GM08714 (cell line): ENCODE measurements around the gene RNF223.
"Not testable (repeated sequence)": the region's sequence is repeated elsewhere in the genome, so short reads cannot be mapped to it uniquely, and the experiment has no call there.

Source experiments
- H3K4me3 ChIP-seq: fragments of 200-500 bp; sonication (Bioruptor generic); 2 replicates; pipeline ENCODE4 v1.5.1; 2014; ENCODE audit warnings: mild to moderate bottlenecking, low read length, inconsistent platforms
- ZNF274 ChIP-seq: IDR thresholded peaks from 2 replicates; pipeline ENCODE4 v1.6.1; 2012; ENCODE audit warnings: mild to moderate bottlenecking, low read depth, low read length

RNF223 gene

DNA sequence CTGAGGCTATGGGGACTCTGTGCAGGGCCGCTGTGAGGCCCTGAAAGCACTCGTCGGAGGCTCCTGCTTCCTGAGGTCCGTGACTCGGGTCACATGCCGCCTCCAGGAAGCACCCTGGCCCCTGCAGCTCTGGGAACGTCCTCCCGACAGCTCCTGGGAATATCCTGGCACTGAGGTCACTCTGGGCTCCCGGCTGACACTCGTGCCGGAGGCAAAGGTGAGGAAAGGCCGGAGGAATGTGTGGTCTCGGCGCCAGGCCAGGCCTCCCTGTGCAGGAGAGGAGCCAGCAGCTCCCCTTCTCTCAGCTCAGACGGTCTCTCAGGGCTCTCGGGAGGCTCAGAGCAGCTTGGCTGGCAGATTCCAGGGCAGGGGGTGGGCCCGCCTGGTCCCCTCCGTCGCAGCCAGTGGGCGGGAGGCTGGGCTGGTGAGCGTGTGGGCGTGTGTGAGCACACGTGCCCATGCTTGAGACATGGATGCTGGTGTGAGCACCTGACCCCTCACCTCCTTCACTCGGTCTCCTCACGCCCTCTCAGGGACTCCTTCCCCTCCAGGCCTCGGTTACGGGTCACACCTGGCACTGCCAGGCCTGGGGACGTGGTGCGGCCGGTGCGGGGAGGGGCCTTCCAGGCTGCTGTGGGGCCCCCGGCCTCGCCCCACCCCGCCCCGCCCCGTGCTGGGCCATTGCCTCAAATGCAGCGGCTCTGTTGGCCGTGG is 5.5 kb upstream of the RNF223 start:
- TF ChIP-seq ZNF274: no peak
- no peak overlapping the region for H3K4me3 ChIP-seq

DNA sequence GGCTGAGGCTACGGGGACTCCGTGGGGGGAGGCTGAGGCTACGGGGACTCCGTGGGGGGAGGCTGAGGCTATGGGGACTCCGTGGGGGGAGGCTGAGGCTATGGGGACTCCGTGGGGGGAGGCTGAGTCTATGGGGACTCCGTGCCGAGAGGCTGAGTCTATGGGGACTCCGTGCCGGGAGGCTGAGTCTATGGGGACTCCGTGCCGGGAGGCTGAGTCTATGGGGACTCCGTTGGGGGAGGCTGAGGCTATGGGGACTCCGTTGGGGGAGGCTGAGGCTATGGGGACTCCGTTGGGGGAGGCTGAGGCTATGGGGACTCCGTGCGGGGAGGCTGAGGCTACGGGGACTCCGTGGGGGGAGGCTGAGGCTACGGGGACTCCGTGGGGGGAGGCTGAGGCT is 3.3 kb upstream of the RNF223 start:
- H3K4me3 ChIP-seq: not testable (repeated sequence)

DNA sequence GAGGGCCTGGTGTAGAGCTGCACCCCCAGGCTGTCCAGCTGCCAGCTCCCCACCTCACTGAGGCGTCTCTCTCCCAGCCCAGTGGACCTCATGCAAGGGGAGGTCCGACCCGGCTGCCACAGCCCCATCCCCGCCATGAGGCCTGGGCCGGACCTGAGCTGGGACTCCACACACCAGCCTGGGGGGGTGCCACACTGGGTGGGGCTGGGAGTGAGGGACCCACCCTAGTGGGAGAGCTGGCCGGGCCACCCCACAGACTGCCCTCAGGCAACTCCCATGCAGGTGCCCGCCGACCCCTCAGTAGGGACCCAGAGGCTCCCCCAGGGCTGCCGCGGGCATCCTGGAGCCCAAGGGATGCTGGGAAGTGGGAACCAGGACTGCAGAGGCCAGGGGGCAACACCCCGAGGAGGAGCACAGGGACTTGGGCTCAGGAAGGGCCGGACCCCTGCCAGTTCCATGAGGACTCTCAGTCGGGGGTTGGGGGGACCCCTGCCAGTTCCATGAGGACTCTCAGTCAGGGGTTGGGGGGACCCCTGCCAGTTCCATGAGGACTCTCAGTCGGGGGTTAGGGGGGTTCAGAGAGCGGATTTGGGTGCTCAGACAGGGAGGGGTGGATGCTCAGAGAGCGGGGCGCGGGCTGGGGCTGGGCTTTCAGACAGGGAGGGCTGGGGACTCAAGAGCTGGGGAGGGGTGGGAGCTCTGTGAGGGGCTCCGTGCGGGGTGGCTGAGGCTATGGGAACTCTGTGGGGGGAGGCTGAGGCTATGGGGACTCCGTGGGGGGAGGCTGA is 1.2 kb upstream of the RNF223 start:
- no peak overlapping the region for H3K4me3 ChIP-seq
- TF ChIP-seq ZNF274: no peak

DNA sequence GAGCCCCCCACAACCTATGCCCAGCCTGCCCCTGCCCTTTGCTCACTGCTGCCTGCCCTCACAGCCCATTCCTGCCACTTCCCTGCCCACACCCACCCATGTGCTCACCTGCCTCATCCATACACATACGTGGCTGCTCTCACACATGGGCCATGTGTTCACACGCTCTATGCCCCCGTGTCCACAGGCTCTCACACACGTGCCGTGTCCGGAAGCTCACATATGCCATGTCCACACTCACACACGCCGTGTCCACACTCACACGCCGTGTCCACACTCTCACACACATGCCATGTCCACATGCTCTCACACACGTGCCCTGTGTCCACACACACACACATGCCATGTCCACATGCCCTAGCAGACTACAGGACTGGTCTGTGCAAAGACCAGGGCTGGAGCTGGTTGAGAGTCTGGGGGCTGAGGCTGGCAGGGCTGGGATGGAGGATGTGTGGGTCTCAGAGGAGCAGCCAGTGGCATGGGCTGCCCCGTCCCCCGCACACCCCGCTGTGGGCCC is 583 bp upstream of the RNF223 start:
- H3K4me3 ChIP-seq: no peak overlapping the region

DNA sequence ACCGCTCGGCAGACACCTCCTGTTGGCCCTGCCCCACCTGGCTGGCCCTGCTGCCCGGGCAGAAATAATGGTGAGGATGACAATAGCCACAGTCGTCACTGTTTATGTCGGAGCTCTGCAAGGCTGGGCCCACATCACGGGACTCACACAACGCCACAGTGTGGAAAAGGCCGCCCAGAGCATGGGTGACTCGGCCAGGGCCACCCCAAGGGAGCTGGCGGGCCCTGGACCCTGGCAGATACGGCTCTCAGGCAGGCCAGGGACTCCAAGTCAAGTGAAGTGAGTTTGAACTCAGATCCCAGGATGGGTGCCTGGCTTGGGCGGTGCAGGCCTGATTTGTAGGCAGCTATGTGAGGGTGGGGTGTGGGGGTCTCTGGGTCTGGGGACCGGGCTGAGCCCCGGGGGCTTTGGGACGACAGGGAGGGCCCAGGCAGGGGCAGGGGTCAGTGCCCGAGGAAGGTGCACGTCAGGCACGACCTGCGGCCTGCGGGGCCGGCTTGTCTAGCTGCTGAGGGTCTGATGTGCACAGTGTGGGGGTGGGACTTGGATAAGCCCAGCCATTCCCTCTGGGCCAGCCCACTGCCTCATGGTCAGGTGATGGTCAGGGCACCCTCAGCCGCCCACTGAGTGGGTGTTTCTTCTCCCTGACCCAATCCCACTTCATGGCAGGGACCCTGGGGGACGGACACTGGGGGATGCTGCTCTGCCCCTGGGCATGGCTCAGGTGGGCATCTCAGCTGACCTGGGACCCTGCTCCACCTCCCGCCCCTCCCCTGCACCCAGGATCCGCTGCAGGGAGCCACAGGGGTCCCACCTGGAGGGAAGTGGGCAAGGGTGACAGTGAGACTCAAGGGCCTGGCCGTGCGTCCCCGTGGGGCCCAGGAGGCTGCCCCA is 1.0 kb downstream of the RNF223 start:
- TF ChIP-seq ZNF274: no peak
- no peak overlapping the region for H3K4me3 ChIP-seq

More for the DNA sequence above, 583 bp upstream of the RNF223 start:
- TF ChIP-seq ZNF274: no peak

DNA sequence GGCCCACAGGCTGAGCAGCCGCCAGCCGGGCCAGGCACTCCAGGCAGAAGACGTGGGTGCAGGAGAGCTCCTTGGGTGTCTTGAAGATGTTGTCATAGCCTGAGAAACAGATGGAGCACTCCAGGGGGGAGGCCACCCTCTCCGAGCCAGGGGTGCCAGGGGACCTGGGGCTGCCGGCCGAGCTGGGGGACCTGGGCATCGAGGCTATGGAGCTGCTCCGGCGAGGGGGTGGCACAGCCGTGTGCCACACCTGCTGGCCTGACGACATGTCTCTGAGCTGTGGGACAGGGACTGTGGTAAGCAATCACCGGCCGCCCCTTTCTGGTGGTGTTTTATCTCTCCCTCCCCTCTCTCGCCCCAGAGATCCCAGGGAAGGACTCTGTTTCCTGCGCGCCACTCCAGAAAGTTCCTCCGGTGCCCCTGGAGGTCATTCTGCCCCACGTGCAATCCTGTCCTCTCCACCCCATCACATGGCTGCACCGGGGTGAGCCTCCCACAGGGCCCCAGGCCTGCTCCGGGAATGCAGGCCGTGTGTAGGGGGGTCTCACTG is 1.7 kb downstream of the RNF223 start:
- no peak for TF ChIP-seq ZNF274
- H3K4me3 ChIP-seq: no peak overlapping the region

DNA sequence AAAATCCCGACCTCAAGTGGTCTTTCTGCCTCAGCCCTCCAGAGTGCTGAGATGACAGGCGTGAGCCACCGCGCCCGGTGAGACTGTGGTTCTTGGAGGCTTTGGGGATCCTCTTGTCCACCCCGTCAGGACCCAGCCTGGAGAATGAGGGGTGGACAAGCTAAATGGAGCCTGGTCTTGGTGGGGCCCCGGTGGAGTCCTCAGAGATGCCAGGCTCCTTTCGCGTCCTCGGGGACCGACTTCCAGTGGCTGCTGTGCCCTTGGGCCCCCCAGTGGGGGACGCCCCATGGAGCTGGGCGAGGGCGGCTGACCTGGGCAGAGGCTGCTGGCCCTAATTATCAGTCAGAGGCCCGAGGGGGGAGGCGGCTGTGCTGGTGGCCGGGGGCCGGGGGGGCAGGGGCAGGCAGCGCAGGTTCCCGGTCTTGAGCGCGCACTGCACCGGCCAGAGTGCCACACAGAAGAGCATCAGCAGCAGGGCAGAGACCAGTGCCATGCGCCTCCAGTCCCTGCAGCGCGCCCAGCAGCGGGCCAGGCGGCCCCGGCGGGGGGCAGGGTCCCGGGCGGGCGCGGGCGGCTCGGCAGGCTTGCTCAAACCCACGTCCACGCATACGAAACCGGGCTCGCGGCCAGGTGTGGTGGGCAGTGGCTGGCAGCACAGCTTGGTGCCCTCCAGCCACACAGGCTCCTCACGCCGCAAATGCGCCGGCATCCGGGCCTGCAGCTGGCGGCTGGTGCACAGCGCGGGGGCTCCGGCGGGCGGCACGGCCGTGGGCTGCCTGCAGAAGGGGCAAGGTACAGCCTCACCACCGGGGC is 2.4 kb downstream of the RNF223 start:
- no peak for TF ChIP-seq ZNF274
- no peak overlapping the region for H3K4me3 ChIP-seq

DNA sequence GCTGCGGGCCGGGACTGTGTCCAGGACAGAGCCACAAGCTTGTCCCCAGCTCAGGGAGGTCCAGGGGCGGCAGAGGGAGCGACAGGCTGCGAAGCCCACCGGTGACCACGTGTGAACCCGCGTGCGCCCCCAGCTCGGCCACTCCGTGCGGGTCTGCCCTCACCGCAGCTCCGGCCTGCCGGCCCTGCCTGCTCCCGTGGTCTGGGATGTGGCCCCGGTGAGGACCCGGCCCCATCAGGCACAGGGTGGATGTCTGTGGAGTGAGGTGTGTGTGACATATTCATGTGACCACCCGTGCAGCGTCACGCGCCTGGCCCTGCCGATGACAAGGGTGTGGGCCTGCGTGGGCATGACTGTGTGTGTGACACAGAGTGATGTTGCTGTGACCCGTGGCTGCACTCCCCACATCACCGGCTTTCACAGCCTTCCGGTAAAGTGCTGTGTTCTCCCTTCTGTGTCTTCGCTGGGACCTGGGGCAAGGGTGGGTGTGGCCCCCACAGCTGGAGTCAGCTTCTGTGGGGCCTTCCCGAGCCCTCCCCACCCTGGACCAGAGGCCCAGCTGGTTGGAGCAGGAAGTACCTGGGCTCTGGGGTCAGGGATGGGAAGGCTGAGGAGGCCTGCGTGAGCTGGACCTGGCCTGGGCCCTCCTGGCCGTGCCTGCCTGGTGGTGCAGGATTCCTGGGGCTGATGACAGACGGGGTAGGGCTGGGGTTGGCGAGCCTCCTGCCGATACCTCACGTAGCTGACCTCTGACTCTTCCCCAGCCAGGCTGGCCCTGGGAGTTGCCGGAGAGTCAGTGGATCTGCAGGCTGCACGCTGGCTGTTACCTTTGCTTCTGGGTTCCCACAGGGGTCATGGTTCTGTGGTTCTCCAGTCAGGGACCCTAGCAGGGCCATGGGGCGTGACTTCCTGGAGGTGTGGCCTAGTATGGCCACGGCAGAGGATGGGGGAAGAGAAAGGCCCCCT is 4.1 kb downstream of the RNF223 start:
- no peak for TF ChIP-seq ZNF274
- no peak overlapping the region; the same call in 1 of the 2 replicates for H3K4me3 ChIP-seq

DNA sequence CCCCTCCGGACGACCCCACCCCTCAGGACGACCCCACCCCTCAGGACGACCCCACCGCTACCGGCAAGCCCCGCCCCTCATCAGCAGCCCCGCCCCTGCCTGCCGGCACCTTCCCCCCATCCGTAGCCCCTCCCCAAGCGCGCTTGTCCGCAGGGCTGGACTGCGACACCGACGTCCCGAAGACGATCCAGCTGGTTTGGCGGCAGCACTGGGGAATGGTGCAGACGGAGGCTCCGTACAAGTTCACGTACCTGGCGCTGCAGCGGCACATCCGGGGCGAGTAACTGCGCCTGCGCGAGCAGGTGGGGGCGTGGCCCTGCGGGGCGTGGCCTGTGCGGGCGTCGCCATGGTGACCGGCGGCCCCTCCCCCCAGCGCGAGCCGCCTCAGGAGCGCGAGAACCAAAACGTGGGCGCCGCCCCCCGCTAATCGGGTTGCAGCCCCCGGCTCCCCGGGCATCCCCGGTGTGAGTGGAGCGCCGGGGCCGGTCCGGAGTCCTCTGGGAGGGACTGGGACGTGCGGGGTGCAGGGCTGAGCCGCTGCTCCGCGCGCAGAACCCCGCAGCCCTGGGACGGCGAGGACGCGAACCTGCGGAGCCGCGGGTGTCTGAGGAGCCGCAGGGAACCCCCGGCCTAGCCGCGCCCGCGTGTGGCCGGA is 4.9 kb downstream of the RNF223 start:
- TF ChIP-seq ZNF274: no peak
- H3K4me3 ChIP-seq: peak overlapping the region; percentile 70

DNA sequence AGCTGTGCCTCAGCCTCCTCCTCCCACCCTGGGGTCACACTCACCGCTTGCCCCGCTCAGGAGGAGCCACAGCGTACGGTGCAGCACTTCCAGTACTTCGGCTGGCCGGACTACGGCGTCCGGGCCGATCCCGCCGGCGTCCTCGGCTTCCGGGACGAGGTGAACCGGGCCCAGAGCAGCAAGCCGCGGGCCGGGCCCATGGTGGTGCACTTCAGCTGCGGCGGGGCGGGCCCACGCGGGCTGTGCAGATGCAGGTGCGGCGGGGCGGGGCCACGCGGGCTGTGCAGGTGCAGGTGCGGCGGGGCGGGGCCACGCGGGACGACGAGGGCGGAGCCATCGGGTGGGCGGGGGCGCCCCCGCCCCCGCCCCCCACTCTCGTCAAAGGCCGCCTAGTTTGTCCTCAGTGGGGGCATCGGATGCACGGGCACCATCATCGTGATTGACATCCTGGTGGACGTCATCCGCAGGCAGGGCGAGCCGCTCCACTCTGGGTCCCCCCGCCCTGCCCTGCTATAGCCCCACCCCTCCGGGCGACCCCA is 5.5 kb downstream of the RNF223 start:
- TF ChIP-seq ZNF274: no peak
- no peak overlapping the region; the same call in 1 of the 2 replicates for H3K4me3 ChIP-seq

DNA sequence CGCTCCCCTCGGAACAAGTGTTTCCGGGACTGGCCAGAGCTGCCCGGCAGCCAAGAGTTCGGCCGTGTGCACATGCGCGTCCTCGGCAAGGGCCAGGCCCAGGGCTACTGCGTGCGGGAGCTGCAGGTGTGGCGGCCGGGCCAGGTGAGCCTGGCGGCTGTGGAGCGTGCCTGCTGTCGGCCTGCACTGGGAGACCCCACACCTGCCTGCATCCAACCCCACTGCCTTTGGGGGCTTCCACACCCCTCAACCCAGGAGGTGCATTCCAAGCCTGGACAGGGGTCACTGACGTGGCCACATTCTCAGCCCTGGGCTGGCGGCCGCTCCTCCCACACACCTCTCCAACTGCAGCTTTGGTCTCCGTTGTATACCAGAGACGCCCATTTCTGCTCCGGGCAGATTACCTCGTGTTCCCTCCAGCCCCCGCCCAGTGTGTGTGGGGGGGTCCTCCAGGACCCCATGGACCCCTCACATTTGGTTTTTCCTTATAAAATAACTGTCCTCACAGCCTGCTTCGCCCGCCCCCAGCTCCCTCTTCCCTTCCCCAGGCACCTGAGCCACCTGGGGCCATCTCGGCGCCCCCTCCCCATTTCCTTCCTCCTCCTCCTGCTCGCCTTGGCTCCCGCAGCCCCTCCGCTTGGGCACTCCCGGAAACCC is 6.1 kb downstream of the RNF223 start:
- TF ChIP-seq ZNF274: no peak
- H3K4me3 ChIP-seq: no peak overlapping the region; the same call in 1 of the 2 replicates
